ENCODE measurements around the gene LMNA. TPM values are rescaled to one million over a fixed set of nuclear protein-coding genes. Genes with fewer than 3 reads are reported as not detected.

Gene LMNA
- total and polyA plus RNA-seq, 10 of the 15 experiments (the other 5 are each of a cell fraction or from before 2014, with no cell fraction given): 0.42 to 334 (median 81.1) TPM

- TF ChIP-seq RAD21 (IDR thresholded peaks at IDR 0.05; ENCODE audit: insufficient read depth, low read depth, low read length): no peak
- peak; percentile 70 for TF ChIP-seq GATAD2B (conservative IDR thresholded peaks at IDR 0.05; ENCODE audit: low read depth)
- no peak for TF ChIP-seq NR2C1 (IDR thresholded peaks at IDR 0.05)
- TF ChIP-seq FOXM1 (IDR thresholded peaks at IDR 0.05; ENCODE audit: low read depth, low read length): peak; percentile 97
- TF ChIP-seq SMC3 (IDR thresholded peaks at IDR 0.05; ENCODE audit: borderline replicate concordance, low read length): no peak
- TF ChIP-seq CBX3 (IDR thresholded peaks at IDR 0.05; ENCODE audit: borderline replicate concordance, low read depth): no peak
- no peak for TF ChIP-seq HCFC1 (IDR thresholded peaks at IDR 0.05; ENCODE audit: low read length)
- no peak for TF ChIP-seq BRCA1 (IDR thresholded peaks at IDR 0.05; ENCODE audit: low read depth, low read length)
- peak; percentile 99 for TF ChIP-seq RUNX3 (IDR thresholded peaks at IDR 0.05; ENCODE audit: low read length)
- peak; percentile 92 for TF ChIP-seq CREM (IDR thresholded peaks at IDR 0.05; ENCODE audit: low read depth)
- no peak for TF ChIP-seq CTCF (IDR thresholded peaks at IDR 0.05 in 2 of 3, conservative IDR thresholded peaks at IDR 0.05 in 1 of 3; ENCODE audit: control insufficient read depth in 2 of 3, extremely low read depth in 1 of 3, insufficient read depth in 1 of 3, low read depth in 3 of 3, low read length in 3 of 3)
- TF ChIP-seq POU2F2 (IDR thresholded peaks at IDR 0.05; ENCODE audit: borderline replicate concordance, low read depth, low read length): peak; percentile 76; the same call in 2 of the 3 replicates
- no peak for TF ChIP-seq HDAC6 (IDR thresholded peaks at IDR 0.05; ENCODE audit: unreplicated experiment)
- TF ChIP-seq ZBTB33 (IDR thresholded peaks at IDR 0.05): no peak
- no peak for TF ChIP-seq RB1 (IDR thresholded peaks at IDR 0.05; ENCODE audit: borderline replicate concordance)
- 0 out of 2 replicates have a peak, but pooled peaks have one; percentile 27 for TF ChIP-seq MAX (IDR thresholded peaks at IDR 0.05; ENCODE audit: low read depth, low read length)
- TF ChIP-seq JUNB (IDR thresholded peaks at IDR 0.05): peak; percentile 85
- no peak for TF ChIP-seq NRF1 (conservative IDR thresholded peaks at IDR 0.05; ENCODE audit: low read depth, low read length)
- peak; percentile 72; the same call in 1 of the 2 replicates for TF ChIP-seq BMI1 (IDR thresholded peaks at IDR 0.05; ENCODE audit: borderline replicate concordance)
- TF ChIP-seq ZSCAN29 (IDR thresholded peaks at IDR 0.05): no peak
- no peak for TF ChIP-seq CUX1 (IDR thresholded peaks at IDR 0.05; ENCODE audit: insufficient replicate concordance, low read depth, low read length)
- TF ChIP-seq SMARCA5 (IDR thresholded peaks at IDR 0.05): peak; percentile 84
Measured at GRCh38 chr1:156126630-156127534, 12.4 kb downstream of the LMNA start (continued).

All from GM12878 (cell line).